HepG2 (cell line): ENCODE measurements around the gene GPATCH4. TPM values are rescaled to one million over a fixed set of nuclear protein-coding genes. Genes with fewer than 3 reads are reported as not detected.

Source experiments
- AKNA ChIP-seq: sonication (generic); formaldehyde crosslinking; IDR thresholded peaks from 2 replicates; pipeline ENCODE4 v1.4.0; 2020; ENCODE audit warnings: missing genetic modification reagents, borderline replicate concordance
- CREM ChIP-seq, 2 experiments: sonication (generic) in 1 of 2; formaldehyde crosslinking in 1 of 2; IDR thresholded peaks; 2 replicates each; pipeline versions ENCODE4 v1.4.0 to v1.6.1; 2016 to 2020; ENCODE audit warnings: antibody characterized with exemption in 1 of 2, mild to moderate bottlenecking in 1 of 2, missing genetic modification reagents in 1 of 2
- MTA1 ChIP-seq: sonication (generic); formaldehyde crosslinking; IDR thresholded peaks from 2 replicates; pipeline ENCODE4 v1.4.0; 2020; ENCODE audit warnings: missing genetic modification reagents, mild to moderate bottlenecking, borderline replicate concordance
- PHF20 ChIP-seq: sonication (generic); formaldehyde crosslinking; IDR thresholded peaks from 2 replicates; pipeline ENCODE4 v1.5.0; 2020; ENCODE audit warnings: mild to moderate bottlenecking, missing genetic modification reagents
- PHF21A ChIP-seq: sonication (generic); formaldehyde crosslinking; IDR thresholded peaks from 2 replicates; pipeline ENCODE4 v1.5.0; 2020; ENCODE audit warnings: mild to moderate bottlenecking, missing genetic modification reagents
- SALL1 ChIP-seq: sonication (generic); formaldehyde crosslinking; IDR thresholded peaks from 2 replicates; pipeline ENCODE4 v1.8.0; 2022; ENCODE audit warnings: mild to moderate bottlenecking, missing genetic modification reagents
- TAF1 ChIP-seq: sonication (generic); formaldehyde crosslinking; IDR thresholded peaks from 2 replicates; pipeline ENCODE4 v1.4.0; 2020; ENCODE audit warnings: missing genetic modification reagents
- ZBTB20 ChIP-seq: sonication (generic); formaldehyde crosslinking; IDR thresholded peaks from 2 replicates; pipeline ENCODE4 v1.8.1; 2023; ENCODE audit warnings: missing genetic modification reagents, low read depth, mild to moderate bottlenecking, borderline replicate concordance
- ZBTB26 ChIP-seq: IDR thresholded peaks from 2 replicates; pipeline ENCODE4 v1.6.1; 2016; ENCODE audit warnings: missing compliant biosample characterization, missing genetic modification reagents, borderline replicate concordance
- ZNF121 ChIP-seq: sonication (generic); formaldehyde crosslinking; IDR thresholded peaks from 2 replicates; pipeline ENCODE4 v1.5.0; 2020; ENCODE audit warnings: mild to moderate bottlenecking, missing genetic modification reagents
- ZNF124 ChIP-seq: sonication (generic); formaldehyde crosslinking; IDR thresholded peaks from 2 replicates; pipeline ENCODE4 v1.4.0; 2020; ENCODE audit warnings: missing genetic modification reagents
- ZNF143 ChIP-seq: sonication (generic); formaldehyde crosslinking; IDR thresholded peaks from 2 replicates; pipeline ENCODE4 v1.4.0; 2020; ENCODE audit warnings: missing genetic modification reagents
- ZNF30 ChIP-seq: sonication (generic); formaldehyde crosslinking; IDR thresholded peaks from 2 replicates; pipeline ENCODE4 v1.5.0; 2020; ENCODE audit warnings: mild to moderate bottlenecking, missing genetic modification reagents
- ZNF878 ChIP-seq: sonication (generic); formaldehyde crosslinking; IDR thresholded peaks from 2 replicates; pipeline ENCODE4 v1.8.1; 2023; ENCODE audit warnings: mild to moderate bottlenecking, missing genetic modification reagents, moderate library complexity
- ZXDC ChIP-seq: sonication (generic); formaldehyde crosslinking; IDR thresholded peaks from 2 replicates; pipeline ENCODE4 v1.5.0; 2020; ENCODE audit warnings: mild to moderate bottlenecking, missing genetic modification reagents
- polyA plus RNA-seq, 8 experiments: library from polyadenylated mRNA; depleted of rRNA in 3 of 8; stranded (reverse) in 7 of 8; unstranded in 1 of 8; fragments of >200 nt; fragmentation: Illumina TruSeq in 4 of 8; extraction: Trizol in 4 of 8; gene quantifications; 2 replicates each; pipeline versions ENCODE4 v1.2.1 to v1.2.3, GENCODE V29; 2011 to 2016; ENCODE audit warnings: low read depth in 4 of 8, missing spikeins in 1 of 8, mixed read lengths in 1 of 8; ENCODE audit not compliant: insufficient read depth in 1 of 8
- total RNA-seq, 5 experiments: library from RNA; depleted of rRNA; stranded (reverse); fragments of >200 nt; fragmentation: Illumina TruSeq; extraction: Trizol; gene quantifications; 2 replicates each; pipeline ENCODE4 v1.2.3, GENCODE V29; 2016; ENCODE audit warnings: low read depth in 1 of 5
- TF ChIP-seq, protein P1 (sequence below): fragments of 450-650 bp; IDR thresholded peaks from 2 replicates; pipeline ENCODE4 v1.6.1; 2016

Gene GPATCH4
- total and polyA plus RNA-seq, 2 of the 13 experiments (the other 11 are each of a cell fraction or from before 2014, with no cell fraction given): 19.2 to 37.9 TPM

DNA sequence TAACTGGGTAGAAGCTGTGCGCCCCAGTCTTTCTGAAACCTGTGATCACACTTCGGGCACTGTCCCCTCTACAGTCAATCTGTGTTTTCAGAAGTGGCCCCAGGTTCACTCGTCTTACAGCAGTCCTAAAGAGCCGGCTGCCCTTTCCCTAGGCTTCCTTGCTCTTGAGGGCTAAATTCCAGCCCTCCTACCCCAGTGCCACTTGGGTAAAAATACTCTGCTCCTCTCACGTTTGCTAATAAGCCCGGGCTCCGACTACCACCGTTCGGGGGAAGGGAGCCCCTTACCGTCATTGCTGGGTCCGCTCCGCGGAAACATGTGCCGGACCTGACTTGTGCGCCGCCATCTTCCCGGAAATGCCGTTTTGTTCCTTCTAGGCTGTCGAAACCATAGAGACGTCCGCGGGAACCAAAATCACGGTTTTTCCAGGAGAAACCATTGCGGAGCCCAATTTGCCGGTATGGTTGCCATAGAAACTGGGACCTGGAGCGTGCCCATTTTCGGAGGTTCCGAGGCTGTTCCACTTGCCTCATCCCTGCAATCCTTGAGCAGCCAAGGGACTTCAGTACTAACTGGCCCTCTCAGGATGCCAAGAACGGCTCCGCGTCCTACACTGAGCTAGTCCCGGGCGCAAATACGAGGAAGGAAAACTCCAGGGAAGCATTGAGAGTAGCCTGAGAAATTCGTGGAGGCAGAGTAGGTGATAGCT lies at the start of gene GPATCH4 (continued):
- TF ChIP-seq TAF1 (CRISPR knock-in tag) (peak; percentile 90), CREM (IDR thresholded peaks at IDR 0.05) (peak; percentile 63; the same call in 1 of the 2 replicates), CREM (CRISPR knock-in tag; IDR thresholded peaks at IDR 0.05) (no peak), ZNF30 (CRISPR knock-in tag) (no peak), SALL1 (CRISPR knock-in tag) (peak; percentile 63), AKNA (CRISPR knock-in tag) (0 out of 2 replicates have a peak, but pooled peaks have one; percentile 26), ZNF121 (CRISPR knock-in tag) (no peak), ZNF124 (CRISPR knock-in tag) (peak; percentile 89), ZBTB20 (CRISPR knock-in tag) (no peak), PHF20 (CRISPR knock-in tag) (peak; percentile 96), ZBTB26 (CRISPR knock-in tag) (0 out of 2 replicates have a peak, but pooled peaks have one; percentile 42), MTA1 (no peak), PHF21A (CRISPR knock-in tag) (peak; percentile 83), ZNF878 (CRISPR knock-in tag) (no peak; the same call in 1 of the 2 replicates), ZXDC (CRISPR knock-in tag) (0 out of 2 replicates have a peak, but pooled peaks have one; percentile 75), ZNF143 (CRISPR knock-in tag) (peak; percentile 62)
- TF ChIP-seq, protein P1, sequence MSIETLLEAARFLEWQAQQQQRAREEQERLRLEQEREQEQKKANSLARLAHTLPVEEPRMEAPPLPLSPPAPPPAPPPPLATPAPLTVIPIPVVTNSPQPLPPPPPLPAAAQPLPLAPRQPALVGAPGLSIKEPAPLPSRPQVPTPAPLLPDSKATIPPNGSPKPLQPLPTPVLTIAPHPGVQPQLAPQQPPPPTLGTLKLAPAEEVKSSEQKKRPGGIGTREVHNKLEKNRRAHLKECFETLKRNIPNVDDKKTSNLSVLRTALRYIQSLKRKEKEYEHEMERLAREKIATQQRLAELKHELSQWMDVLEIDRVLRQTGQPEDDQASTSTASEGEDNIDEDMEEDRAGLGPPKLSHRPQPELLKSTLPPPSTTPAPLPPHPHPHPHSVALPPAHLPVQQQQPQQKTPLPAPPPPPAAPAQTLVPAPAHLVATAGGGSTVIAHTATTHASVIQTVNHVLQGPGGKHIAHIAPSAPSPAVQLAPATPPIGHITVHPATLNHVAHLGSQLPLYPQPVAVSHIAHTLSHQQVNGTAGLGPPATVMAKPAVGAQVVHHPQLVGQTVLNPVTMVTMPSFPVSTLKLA: no peak
